GM18498 (cell line): ENCODE measurements around the gene SHOC2.

Experiments used
- ATAC-seq: cut with Tn5 transposase; IDR thresholded peaks from one replicate; pipeline ENCODE4 v1.9.1; 2021; ENCODE audit warnings: mild to moderate bottlenecking, moderate library complexity; ENCODE audit not compliant: unreplicated experiment

Gene SHOC2

GRCh38 chr10:110919349-110919931, at the start of gene SHOC2:
SHOC2 (plus strand) TSS chr10:110919604; CDS start chr10:110964359, 44,755 bp downstream.
- peak; percentile 16 for ATAC-seq

GRCh38 chr10:110870823-110871297, 48.5 kb upstream of the SHOC2 start:
- ATAC-seq = no peak

- peak; percentile 80 for ATAC-seq
Observed at GRCh38 chr10:110871298-110872084, 47.9 kb upstream of the SHOC2 start, which contains the start of gene PDCD4. PDCD4 (plus strand) TSS chr10:110871928; CDS start chr10:110876028, 4,100 bp downstream.

GRCh38 chr10:110872145-110872983, 47.0 kb upstream of the SHOC2 start:
- peak; percentile 52 for ATAC-seq

GRCh38 chr10:110872984-110873923, 46.1 kb upstream of the SHOC2 start:
- ATAC-seq = no peak

- ATAC-seq = no peak
Observed at GRCh38 chr10:110873951-110874350, 45.5 kb upstream of the SHOC2 start.

GRCh38 chr10:110876000-110876399, 43.4 kb upstream of the SHOC2 start:
- no peak for ATAC-seq

- no peak for ATAC-seq
Observed at GRCh38 chr10:110876788-110877187, 42.6 kb upstream of the SHOC2 start.

- ATAC-seq = no peak
Observed at GRCh38 chr10:110880012-110880411, 39.4 kb upstream of the SHOC2 start.

- ATAC-seq = no peak
Observed at GRCh38 chr10:110881247-110881646, 38.2 kb upstream of the SHOC2 start.

GRCh38 chr10:110881905-110882304, 37.5 kb upstream of the SHOC2 start:
- ATAC-seq = no peak

- ATAC-seq = no peak
Observed at GRCh38 chr10:110883924-110884323, 35.5 kb upstream of the SHOC2 start.

GRCh38 chr10:110885932-110886674, 33.3 kb upstream of the SHOC2 start:
- ATAC-seq = no peak

GRCh38 chr10:110887560-110887959, 31.8 kb upstream of the SHOC2 start:
- ATAC-seq = no peak

- no peak for ATAC-seq
Observed at GRCh38 chr10:110892602-110893288, 26.7 kb upstream of the SHOC2 start.

- peak; percentile 71 for ATAC-seq
Observed at GRCh38 chr10:110893559-110894179, 25.7 kb upstream of the SHOC2 start.

- ATAC-seq = no peak
Observed at GRCh38 chr10:110897184-110897583, 22.2 kb upstream of the SHOC2 start.

- ATAC-seq = no peak
Observed at GRCh38 chr10:110898391-110898790, 21.0 kb upstream of the SHOC2 start.
